K562 (cell line): ENCODE measurements around the gene RPL22. TPM values are rescaled to one million over a fixed set of nuclear protein-coding genes. Genes with fewer than 3 reads are reported as not detected.

Experiments
- CGGBP1 ChIP-seq: fragments of 250-450 bp; sonication (Bioruptor Pico); IDR thresholded peaks from 2 replicates; pipeline ENCODE4 v1.9.0; 2021; ENCODE audit warnings: mild to moderate bottlenecking
- ETS2 ChIP-seq: IDR thresholded peaks from 2 replicates; pipeline ENCODE4 v1.6.1; 2016; ENCODE audit warnings: borderline replicate concordance, missing genetic modification characterization, mild to moderate bottlenecking, moderate library complexity, missing compliant biosample characterization; ENCODE audit not compliant: poor library complexity, severe bottlenecking
- FOXA3 ChIP-seq, 2 experiments: fragments of 450-650 bp in 1 of 2; sonication (generic) in 1 of 2; formaldehyde crosslinking; IDR thresholded peaks in 1 of 2; conservative IDR thresholded peaks in 1 of 2; 2 replicates each; pipeline versions ENCODE4 v1.4.0 to v1.8.0; 2020 to 2022; ENCODE audit warnings: mild to moderate bottlenecking in 2 of 2, missing genetic modification reagents in 1 of 2
- FOXK1 ChIP-seq: sonication (generic); formaldehyde crosslinking; IDR thresholded peaks from 2 replicates; pipeline ENCODE4 v1.8.0; 2022; ENCODE audit warnings: missing genetic modification reagents, mild to moderate bottlenecking, borderline replicate concordance
- JUN ChIP-seq, 2 experiments: sonication (generic) in 1 of 2; formaldehyde crosslinking in 1 of 2; IDR thresholded peaks; 2 replicates each; pipeline versions ENCODE4 v1.6.1 to v1.8.0; 2012 to 2022; ENCODE audit warnings: borderline replicate concordance in 2 of 2, mild to moderate bottlenecking in 2 of 2, improper control_type of control experiment in 1 of 2, low read depth in 1 of 2, low read length in 1 of 2, missing genetic modification reagents in 1 of 2
- KLF1 ChIP-seq: fragments of 450-650 bp; IDR thresholded peaks from 2 replicates; pipeline ENCODE4 v1.6.1; 2016; ENCODE audit warnings: missing genetic modification characterization, missing compliant biosample characterization
- LARP7 ChIP-seq: fragments of 450-650 bp; IDR thresholded peaks from 2 replicates; pipeline ENCODE4 v1.6.1; 2016
- MIER1 ChIP-seq: fragments of 450-650 bp; IDR thresholded peaks from 2 replicates; pipeline ENCODE4 v1.6.1; 2016; ENCODE audit warnings: antibody characterized with exemption, mild to moderate bottlenecking, low read depth
- MTF1 ChIP-seq: fragments of 250-450 bp; sonication (Bioruptor Pico); IDR thresholded peaks from 2 replicates; pipeline ENCODE4 v1.9.0; 2021; ENCODE audit warnings: moderate library complexity, mild to moderate bottlenecking, inconsistent platforms, borderline replicate concordance
- NCOA4 ChIP-seq: fragments of 450-650 bp; IDR thresholded peaks from 2 replicates; pipeline ENCODE4 v1.6.1; 2018; ENCODE audit warnings: mild to moderate bottlenecking; ENCODE audit not compliant: partially characterized antibody
- SIN3B ChIP-seq: fragments of 450-650 bp; IDR thresholded peaks from 2 replicates; pipeline ENCODE4 v1.6.1; 2017; ENCODE audit warnings: low read depth, mild to moderate bottlenecking, moderate library complexity
- SLC30A9 ChIP-seq: fragments of 250-450 bp; sonication (Bioruptor Pico); IDR thresholded peaks from 2 replicates; pipeline ENCODE4 v1.8.0; 2022; ENCODE audit warnings: mild to moderate bottlenecking, moderate library complexity
- STAG1 ChIP-seq: sonication (generic); formaldehyde crosslinking; IDR thresholded peaks from 2 replicates; pipeline ENCODE4 v1.5.0; 2020; ENCODE audit warnings: missing genetic modification reagents, borderline replicate concordance
- VEZF1 ChIP-seq: fragments of 200-800 bp; sonication (Bioruptor generic); IDR thresholded peaks from 2 replicates; pipeline ENCODE4 v1.6.1; 2017; ENCODE audit warnings: missing genetic modification characterization, missing compliant biosample characterization
- ZFP30 ChIP-seq: fragments of 250-450 bp; sonication (Bioruptor Pico); IDR thresholded peaks from 2 replicates; pipeline ENCODE4 v1.8.0; 2022; ENCODE audit warnings: moderate library complexity, mild to moderate bottlenecking, inconsistent platforms, borderline replicate concordance
- ZFP91 ChIP-seq: sonication (generic); formaldehyde crosslinking; IDR thresholded peaks from 2 replicates; pipeline ENCODE4 v1.8.0; 2022; ENCODE audit warnings: mild to moderate bottlenecking, missing genetic modification reagents
- ZNF609 ChIP-seq: sonication (generic); formaldehyde crosslinking; IDR thresholded peaks from 2 replicates; pipeline ENCODE4 v1.8.1; 2023; ENCODE audit warnings: missing genetic modification reagents, mild to moderate bottlenecking, borderline replicate concordance
- ZNF717 ChIP-seq: fragments of 250-450 bp; sonication (Bioruptor Pico); IDR thresholded peaks from 2 replicates; pipeline ENCODE4 v1.5.0; 2021
- polyA plus RNA-seq, 8 experiments: library from polyadenylated mRNA; depleted of rRNA in 4 of 8; stranded (reverse) in 5 of 8; unstranded in 3 of 8; fragments of >200 nt; fragmentation: Nextera tagmentation in 2 of 8; fragmentation: Illumina TruSeq in 1 of 8; extraction: Ambion mirVana in 2 of 8; extraction: Trizol in 1 of 8; gene quantifications; 2 replicates each; pipeline versions ENCODE4 v1.2.1 to v1.2.3, GENCODE V29; 2011 to 2014; ENCODE audit warnings: inconsistent platforms in 1 of 8, missing spikeins in 1 of 8
- total RNA-seq, 7 experiments: library from RNA; depleted of rRNA in 6 of 7; stranded (reverse); fragments of >200 nt in 6 of 7; fragmentation: Illumina TruSeq in 2 of 7; extraction: Trizol in 2 of 7; gene quantifications; 2 replicates each; pipeline versions ENCODE4 v1.2.1 to v1.2.3, GENCODE V29; 2011 to 2021; ENCODE audit warnings: low replicate concordance in 1 of 7

The RPL22 gene
- total and polyA plus RNA-seq, 9 of the 15 experiments (the other 6 are each of a cell fraction or from before 2014, with no cell fraction given), result 467 to 1,165 (median 607) TPM

GRCh38 chr1:6246497-6247467 is 47.4 kb upstream of the RPL22 start (continued):
- TF ChIP-seq STAG1 (CRISPR knock-in tag) (peak; percentile 99), NCOA4 (no peak), ZNF717 (CRISPR knock-in tag) (no peak), ETS2 (tag) (no peak), KLF1 (tag) (no peak), MIER1 (peak; percentile 65; the same call in 1 of the 2 replicates), ZFP30 (CRISPR knock-in tag) (no peak), LARP7 (no peak), ZFP91 (CRISPR knock-in tag) (no peak), SLC30A9 (CRISPR knock-in tag) (no peak), CGGBP1 (CRISPR knock-in tag) (no peak), FOXA3 (CRISPR knock-in tag; conservative IDR thresholded peaks at IDR 0.05 in 1 of 2, IDR thresholded peaks at IDR 0.05 in 1 of 2) (no peak), VEZF1 (CRISPR knock-in tag) (peak; percentile 80), ZNF609 (CRISPR knock-in tag) (no peak), FOXK1 (CRISPR knock-in tag) (no peak), SIN3B (no peak), MTF1 (CRISPR knock-in tag) (no peak), JUN (IDR thresholded peaks at IDR 0.05; ENCODE audit: borderline replicate concordance, low read depth, low read length) (0 out of 2 replicates have a peak, but pooled peaks have one; percentile 29), JUN (CRISPR knock-in tag; IDR thresholded peaks at IDR 0.05; ENCODE audit: borderline replicate concordance) (no peak)
